Body of pancreas (tissue), 4 donors: ENCODE measurements around the gene HECW1.

Source experiments
- POLR2A ChIP-seq, 3 donors: fragments of 450-650 bp; IDR thresholded peaks; one replicate each; pipeline ENCODE4 v1.6.1; 2016; ENCODE audit warnings: antibody characterized with exemption in 3 of 3, mild to moderate bottlenecking in 2 of 3
- TF ChIP-seq, protein P1 (sequence below), 7 experiments: fragments of 450-650 bp in 4 of 7; fragments of 200-600 bp in 3 of 7; sonication (generic) in 3 of 7; IDR thresholded peaks; one replicate each; pipeline ENCODE4 v1.5.1; 2016 to 2019; ENCODE audit warnings: antibody characterized with exemption in 7 of 7

DNA sequence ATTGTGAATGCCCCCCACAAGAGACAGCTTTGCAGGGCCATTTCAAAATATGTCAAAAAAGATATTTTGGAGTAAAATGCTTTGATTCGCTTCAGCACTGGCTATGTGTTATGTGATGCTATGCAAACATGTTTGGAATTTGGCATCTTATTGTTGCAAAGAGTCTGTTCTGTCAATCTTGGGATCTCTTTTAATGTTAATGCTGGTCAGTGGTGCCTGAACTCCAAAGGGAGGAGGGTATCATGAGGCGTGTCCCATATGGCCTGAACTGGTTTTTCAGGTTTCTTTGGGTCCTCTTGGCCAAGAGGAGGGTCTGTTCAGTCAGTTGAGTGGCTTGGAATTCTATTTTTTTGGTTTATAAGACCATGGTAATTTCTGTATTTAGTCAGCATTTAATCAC, 81.4 kb downstream of the HECW1 start:
- TF ChIP-seq, protein P1, sequence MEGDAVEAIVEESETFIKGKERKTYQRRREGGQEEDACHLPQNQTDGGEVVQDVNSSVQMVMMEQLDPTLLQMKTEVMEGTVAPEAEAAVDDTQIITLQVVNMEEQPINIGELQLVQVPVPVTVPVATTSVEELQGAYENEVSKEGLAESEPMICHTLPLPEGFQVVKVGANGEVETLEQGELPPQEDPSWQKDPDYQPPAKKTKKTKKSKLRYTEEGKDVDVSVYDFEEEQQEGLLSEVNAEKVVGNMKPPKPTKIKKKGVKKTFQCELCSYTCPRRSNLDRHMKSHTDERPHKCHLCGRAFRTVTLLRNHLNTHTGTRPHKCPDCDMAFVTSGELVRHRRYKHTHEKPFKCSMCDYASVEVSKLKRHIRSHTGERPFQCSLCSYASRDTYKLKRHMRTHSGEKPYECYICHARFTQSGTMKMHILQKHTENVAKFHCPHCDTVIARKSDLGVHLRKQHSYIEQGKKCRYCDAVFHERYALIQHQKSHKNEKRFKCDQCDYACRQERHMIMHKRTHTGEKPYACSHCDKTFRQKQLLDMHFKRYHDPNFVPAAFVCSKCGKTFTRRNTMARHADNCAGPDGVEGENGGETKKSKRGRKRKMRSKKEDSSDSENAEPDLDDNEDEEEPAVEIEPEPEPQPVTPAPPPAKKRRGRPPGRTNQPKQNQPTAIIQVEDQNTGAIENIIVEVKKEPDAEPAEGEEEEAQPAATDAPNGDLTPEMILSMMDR (IDR thresholded peaks at IDR 0.05), result no peak
- TF ChIP-seq POLR2A (IDR thresholded peaks at IDR 0.05), result no peak
